NCI-H1930 (cell line): ENCODE results near the gene LPCAT4.

ENCODE experiments used
- DNase-seq, 2 experiments: peaks; one replicate each; lab custom pipeline; 2025; lab: John Stamatoyannopoulos, UW

Gene LPCAT4

DNA sequence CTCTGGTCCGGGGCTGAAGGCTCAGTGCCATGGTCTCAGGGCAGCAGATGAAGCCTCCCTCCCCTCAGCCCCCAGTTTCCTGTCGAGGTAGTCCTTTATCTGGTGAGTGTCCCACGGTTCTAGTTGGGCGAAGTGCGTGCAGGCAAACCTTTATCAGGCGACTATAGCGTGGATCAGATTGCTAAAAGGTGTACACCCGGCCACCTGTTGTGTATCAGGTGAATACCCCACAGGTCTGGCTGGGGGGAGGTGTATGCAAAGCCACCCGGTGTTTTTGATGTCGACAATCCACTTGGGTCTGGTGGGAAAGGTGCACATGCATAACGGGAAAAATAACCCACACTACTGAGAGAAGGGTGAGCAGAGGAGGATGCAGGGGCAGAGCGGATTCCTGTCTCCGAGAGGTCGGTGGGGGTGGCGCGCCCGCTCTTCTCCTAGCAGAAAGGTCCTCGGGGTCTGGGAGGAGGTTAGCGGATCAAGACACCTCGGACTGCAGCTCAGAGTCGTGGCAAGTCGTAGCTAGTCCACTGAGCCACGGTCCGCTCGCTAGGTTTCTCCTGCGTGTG lies 29.9 kb downstream of the LPCAT4 start:
- no peak for DNase-seq

DNA sequence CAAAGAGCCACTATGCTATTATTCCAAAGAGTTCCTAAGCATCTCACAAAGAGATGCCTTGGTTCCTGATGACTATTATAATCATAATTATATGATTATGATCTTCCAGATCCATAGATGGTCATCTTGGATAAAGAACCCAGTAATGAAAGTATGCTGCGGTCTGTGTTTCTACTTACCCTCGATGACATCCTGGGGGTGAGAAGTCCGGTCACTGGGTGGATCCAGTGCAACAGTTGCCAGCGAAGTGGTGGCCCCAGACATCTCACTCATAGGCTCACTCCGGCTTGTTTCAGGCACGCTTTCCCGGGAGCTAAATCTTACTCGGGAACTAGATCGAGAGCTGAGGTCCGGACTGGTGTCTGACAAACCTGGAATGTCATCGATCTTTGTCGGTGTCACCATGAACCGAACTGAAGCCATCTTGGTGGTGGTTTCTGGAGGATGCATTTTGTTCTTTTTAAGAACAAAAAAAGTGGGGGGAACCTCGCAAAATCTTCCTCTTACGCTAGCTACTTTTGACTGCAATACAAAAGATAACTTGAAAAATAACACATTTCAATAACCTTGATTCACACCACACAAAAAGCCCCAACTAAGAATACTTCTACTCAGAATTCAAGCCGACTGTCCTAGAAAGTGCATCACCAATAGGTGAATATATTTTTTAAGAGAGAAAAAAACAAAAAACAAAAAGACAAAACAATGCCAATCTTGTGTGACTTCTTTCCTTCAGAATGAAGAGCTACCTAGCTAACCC lies 30.6 kb downstream of the LPCAT4 start:
- DNase-seq = no peak

DNA sequence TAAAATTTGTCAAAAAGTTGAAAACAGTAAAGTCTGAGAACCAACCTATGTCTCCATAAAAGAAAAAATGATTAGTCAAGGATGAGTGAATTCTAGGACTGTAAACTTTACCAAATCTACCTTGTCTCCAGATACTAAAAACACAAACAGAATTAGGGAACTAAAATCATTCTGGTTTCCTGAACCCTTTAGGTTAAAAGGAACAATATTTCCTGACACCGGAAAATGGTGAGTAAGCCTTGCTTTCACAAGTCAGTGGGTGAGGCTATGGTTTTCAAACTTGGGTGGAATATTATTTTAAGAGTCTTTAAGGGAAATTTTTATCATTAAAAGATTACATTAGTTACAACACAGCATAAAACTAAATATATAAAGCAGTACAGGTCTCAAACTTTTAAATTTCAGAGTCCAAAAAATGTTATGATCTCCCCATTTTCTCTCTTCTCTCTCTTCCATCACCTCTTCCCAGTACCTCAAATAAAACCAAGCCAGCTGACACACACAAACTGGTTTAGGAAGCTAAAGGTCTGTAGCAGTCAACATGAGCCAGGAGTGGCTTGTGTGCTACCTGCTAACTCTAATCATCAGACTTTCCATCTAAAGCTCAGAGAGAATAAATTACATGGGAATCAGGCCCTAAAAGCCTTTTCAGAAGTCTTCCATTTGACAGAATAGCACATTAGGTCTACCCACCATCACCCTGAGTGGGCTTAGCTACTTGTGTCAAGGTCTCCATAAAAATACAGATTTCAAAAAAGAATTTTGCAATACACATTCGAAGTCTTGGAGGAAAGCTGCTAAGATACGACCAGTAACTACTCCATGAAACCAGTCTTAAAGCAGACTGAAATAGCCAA lies 31.6 kb downstream of the LPCAT4 start:
- DNase-seq = no peak

DNA sequence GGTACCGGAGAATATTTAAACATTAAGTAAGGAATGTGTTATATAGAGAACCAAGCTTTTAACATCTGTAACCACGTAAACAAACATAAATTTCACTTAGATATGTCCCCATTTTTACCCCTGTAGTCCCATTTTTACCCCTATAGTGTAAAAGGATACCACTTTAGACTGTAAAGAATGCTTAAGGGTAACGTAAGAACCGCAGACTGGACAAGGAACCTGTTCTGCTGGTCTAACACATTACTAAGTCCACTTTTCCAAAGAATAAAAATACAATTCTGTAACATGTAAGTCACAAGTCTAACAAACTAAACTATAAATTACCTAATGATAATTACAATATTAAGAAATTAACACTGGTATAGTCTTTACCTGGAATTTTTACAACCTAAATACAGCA lies 32.3 kb downstream of the LPCAT4 start:
- no peak for DNase-seq

DNA sequence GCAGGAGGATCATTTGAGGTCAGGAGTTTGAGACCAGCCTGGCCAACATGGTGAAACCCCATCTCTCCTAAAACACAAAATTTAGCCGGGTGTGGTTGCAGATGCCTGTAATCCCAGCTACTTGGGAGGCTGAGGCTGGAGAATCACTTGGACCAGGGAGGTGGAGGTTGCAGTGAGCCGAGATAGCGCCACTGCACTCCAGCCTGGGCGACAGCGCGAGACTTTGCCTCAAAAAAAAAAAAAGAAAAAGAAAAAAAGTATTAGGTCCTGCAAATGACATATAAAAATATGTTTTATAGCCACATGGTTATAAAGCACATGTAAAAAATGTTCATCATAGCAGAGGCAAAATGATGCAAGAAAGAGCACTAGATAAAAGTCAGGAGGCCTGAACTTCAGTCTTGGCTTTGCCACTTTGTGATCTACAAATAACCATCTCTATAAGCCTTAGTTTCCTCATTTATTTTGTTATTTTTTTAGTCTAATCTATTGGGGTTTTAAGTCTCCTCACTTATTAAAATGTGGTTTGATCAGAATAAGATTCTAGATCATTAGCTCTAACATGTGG lies 34.4 kb downstream of the LPCAT4 start:
- no peak for DNase-seq

DNA sequence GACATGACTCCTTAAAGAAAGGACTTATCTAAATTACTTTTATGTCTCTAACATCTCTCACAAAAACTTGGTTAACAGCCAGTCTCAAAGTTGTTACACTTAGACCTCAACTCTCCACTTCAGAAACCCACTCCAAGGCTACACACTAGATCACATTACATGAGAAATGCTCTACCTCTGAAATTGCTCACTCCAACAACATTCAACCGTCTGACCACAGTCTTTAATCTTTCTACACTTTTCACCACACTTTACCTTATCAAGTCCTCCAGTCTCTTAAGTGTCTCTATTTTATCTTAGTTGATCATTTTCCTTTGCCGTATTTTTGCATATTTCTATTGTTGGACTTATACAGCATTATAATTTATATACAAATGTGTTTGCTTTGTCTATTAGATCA lies 35.2 kb downstream of the LPCAT4 start:
- DNase-seq = no peak

DNA sequence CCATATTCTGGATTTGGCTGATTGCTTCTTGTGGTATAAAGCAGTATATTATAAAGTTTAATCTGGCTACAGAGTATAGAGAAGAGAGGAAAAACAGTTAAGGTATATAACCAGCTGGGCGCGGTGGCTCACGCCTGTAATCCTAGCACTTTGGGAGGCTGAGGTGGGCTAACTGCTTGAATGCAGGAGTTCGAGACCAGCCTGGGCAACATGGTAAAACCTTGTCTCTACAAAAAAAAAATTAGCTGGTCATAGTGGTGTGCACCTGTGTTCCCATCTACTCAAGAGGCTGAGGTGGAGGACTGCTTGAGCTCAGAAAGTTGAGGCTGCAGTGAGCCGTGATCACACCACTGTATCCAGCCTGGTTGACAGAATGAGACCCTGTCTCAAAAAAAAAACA lies 36.7 kb downstream of the LPCAT4 start:
- DNase-seq = no peak

DNA sequence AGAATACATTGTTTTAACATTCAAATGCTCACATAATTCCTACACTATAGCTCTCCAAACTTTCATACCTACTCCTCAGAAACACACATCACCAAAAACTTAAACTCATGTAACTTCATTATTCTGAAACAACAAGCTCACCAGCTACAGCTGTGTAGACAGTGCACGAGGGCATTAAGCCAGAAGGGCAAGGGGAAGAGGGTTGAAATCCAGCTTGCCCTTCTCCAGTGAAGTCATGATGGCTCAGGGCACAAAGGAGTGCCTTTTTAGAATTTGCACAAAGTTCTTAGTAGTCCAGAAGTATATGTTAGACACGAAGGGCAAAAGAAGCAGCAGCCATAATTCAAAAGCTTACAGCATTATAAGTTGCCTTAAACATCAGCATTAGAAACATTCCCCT lies 38.0 kb downstream of the LPCAT4 start:
- no peak for DNase-seq

DNA sequence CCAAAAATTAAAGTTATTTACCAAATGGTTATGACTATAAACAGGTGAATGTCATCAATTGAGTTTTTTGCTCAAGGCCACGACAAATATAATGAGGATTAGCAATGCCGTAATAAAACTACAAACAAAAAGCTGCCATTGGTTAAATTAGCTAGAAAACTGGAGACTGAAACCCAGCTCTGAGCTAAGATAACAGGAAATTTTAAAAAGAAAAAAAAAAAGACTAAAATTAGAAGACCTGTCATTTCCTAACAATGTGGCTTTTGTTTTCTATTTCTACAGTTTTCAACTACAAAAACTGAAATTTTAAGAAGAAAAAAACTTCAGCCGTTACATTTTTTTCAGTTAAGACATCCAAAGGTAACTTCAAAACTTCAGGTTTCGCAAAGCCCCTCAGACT lies 39.1 kb downstream of the LPCAT4 start:
- DNase-seq = no peak

DNA sequence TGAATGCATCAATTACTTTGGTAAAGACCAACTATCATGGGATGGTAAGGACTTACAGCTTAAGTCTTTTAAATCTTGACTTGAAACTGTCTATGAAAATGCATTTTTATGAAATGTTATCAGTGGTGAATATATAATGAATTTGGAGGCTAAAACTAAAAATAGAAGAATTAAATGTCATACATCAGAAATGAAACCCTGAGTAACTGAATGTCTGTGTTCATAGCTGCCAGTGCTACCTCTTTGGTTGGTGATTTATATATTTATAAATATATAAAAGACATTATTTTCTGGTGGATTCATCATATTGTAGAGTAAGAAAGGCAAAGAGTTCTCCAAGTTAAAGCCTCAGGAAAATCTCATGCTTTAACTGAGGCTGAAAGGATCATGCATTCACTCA lies 41.6 kb downstream of the LPCAT4 start:
- no peak for DNase-seq

DNA sequence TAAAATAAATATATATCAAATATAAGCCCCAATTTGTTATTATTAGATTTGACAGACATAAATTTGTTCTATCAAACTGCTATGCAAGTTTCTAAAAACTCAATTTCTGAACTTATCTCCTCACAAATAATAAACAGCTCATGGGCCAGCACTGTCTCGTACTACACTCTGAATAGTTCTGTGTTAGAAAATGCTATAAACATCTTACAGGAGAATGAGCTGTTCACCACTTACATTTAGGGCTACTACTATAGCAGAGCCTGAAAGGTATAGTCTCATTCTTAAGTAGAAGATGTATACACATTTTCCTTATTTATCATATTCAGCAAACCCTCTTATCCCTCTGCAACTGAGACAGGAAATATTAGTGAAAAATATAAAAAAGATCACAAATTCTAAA lies 42.1 kb downstream of the LPCAT4 start:
- no peak for DNase-seq

DNA sequence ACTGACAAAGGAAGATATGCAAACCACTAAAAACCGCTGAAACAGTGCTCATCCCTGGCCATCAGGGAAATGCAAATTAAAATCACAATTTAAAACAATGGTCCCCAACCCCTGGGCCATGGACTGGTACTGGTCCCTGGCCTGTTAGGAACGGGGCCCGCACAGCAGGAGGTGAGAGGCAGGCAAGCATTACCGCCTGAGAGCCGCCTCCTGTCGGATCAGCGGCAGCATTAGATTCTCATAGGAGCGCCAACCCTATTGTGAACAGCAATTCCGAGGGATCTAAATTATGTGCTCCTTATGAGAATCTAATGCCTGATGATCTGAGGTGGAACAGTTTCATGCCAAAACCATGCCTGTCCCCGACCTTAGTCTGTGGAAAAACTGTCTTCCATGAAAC lies 43.8 kb downstream of the LPCAT4 start:
- DNase-seq = no peak

DNA sequence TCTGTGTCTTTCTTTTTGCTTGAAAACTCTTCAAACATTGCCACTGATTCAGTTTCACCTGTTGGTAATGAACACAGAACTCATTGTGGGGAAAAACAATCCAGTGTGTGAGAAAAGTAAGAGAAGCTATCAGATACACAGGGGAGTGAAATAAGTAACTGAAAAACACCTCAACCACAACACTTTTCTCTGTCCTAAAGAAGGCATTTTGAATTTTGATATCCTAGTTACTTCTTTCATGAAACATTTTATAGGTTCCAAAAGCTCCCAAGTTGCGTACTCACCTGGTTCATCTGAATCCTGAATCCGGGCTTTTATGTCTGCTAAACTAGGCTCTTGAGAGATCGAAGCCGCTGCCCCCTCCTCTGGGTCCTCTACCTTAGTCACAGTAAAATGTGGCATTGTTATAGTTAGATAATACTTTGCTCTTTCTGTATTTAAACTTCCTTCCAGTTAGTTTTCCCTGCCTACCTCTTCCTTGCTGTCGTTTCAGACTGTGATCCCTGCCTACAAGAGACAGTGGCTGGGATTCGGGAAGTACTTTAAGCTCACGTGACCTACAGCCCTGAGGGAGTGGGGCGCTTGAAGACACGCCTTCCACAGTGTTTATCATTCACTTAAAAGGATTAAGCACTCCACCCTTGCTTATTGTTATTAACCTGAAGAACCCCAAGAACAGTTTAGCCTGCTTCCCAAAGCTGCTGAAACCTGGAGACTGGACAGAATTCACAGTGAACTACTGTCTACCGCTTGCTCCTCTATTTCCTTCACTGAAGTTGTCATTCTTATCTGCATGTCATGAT lies 48.5 kb downstream of the LPCAT4 start:
- no peak for DNase-seq

DNA sequence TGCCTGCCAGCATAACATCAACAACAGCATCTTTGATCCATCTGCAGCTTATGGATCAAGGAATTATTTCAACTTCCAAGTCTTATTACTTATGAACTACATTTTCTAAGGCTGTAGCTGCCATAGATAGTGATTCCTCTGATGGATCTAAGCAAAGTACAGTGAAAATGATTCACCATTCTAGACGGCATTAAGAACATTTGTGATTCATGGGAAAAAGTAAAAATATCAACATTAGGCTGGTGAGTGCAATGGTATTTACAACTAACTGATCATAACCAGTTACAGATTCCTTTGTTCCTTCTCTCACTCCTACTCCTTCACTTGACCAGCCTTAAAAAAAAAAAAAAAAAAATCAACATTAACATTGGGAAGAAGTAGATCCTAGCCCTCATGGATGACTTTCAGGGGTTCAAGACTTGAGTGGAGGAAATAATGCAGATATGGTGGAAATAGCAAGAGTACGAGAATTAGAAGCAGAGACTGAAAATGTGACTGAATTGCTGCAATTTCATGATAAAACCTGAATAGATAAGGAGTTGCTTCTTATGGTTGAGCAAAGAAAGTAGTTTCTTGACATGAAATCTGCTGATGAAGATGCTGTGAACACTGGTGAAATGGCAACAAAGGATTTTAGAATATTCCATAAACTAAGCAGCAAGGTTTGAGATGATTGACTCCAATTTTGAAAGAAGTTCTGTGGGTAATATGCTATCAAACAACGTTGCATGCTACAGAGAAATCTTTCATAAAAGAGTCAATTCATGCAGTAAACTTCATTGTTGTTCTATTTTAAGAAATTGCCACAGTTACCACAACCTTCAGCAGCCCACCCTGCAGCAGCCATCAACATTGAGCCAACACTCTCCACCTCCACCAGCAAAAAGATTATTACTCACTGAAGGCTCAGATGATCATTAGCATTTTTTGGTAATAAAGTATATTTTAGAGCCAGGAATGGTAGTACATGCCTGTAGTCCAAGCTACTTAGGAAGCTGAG lies 52.2 kb downstream of the LPCAT4 start:
- no peak for DNase-seq

DNA sequence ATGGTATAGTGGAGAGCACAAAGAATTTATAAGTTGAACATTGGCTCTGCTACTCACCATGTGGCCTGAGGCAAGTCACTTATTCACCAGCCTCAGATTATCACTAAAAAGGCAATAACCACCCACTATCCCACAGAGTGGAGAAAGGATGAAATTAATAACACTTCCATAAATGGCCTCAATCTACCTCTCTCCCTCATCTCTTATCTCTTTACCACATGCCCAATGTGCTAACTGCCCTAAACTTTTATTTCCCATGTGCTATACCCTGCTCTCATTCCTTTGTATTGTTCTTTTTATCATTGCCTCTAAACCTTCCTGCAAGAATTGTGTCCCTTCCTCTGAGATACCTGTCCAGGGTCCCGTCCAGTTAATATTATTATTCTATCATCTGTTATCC lies 55.4 kb downstream of the LPCAT4 start:
- no peak for DNase-seq
